Thyroid gland (tissue), 4 donors: ENCODE data around the gene HIKESHI. TPM values are rescaled to one million over a fixed set of nuclear protein-coding genes. Genes with fewer than 3 reads are reported as not detected.

Experiments used
- DNase-seq, 2 donors: peaks; one replicate each; pipeline ENCODE4 v3.0.0-alpha.2; 2019
- H3K27ac ChIP-seq, 3 donors: fragments of 200-600 bp; sonication (generic); 1 replicate in 2 of 3; 2 replicates in 1 of 3; pipeline ENCODE4 v1.5.1; 2016 to 2019; ENCODE audit warnings: mild to moderate bottlenecking in 1 of 3, moderate library complexity in 1 of 3
- H3K27me3 ChIP-seq: fragments of 200-600 bp; sonication (generic); one replicate; pipeline ENCODE4 v1.5.1; 2019
- H3K36me3 ChIP-seq, 2 donors: fragments of 200-600 bp; sonication (generic); one replicate each; pipeline ENCODE4 v1.5.1; 2016 to 2019
- H3K4me1 ChIP-seq, 2 donors: fragments of 200-600 bp; sonication (generic); one replicate each; pipeline ENCODE4 v1.5.1; 2017 to 2019
- H3K4me3 ChIP-seq, 3 donors: fragments of 200-600 bp; sonication (generic); replicated peaks in 1 of 3; 1 replicate in 2 of 3; 2 replicates in 1 of 3; pipeline ENCODE4 v1.5.1; 2016; ENCODE audit warnings: mild to moderate bottlenecking in 1 of 3
- H3K9me3 ChIP-seq: fragments of 200-600 bp; sonication (generic); one replicate; pipeline ENCODE4 v1.5.1; 2017
- CTCF ChIP-seq, 6 experiments: fragments of 200-600 bp in 3 of 6; fragments of 450-650 bp in 3 of 6; sonication (generic) in 3 of 6; IDR thresholded peaks; one replicate each; pipeline ENCODE4 v1.5.1; 2016 to 2019; ENCODE audit warnings: antibody characterized with exemption in 6 of 6, mild to moderate bottlenecking in 2 of 6, inconsistent platforms in 1 of 6, moderate library complexity in 1 of 6
- POLR2A ChIP-seq, 2 donors: fragments of 450-650 bp; IDR thresholded peaks; one replicate each; pipeline ENCODE4 v1.6.1; 2017; ENCODE audit warnings: antibody characterized with exemption in 2 of 2, mild to moderate bottlenecking in 2 of 2, moderate library complexity in 1 of 2
- WGBS, 2 donors: methylation state at CpG; one replicate each; pipeline ENCODE4 v1.1.5; 2017; 5-methylcytosine and 5-hydroxymethylcytosine counted together
- intact Hi-C: fragments of 100-400 bp; cut with DNase I; formaldehyde crosslinking; loops from one replicate; pipeline ENCODE4 v1.15.1; 2023
- total RNA-seq, 4 donors: library from RNA; depleted of rRNA; stranded (reverse); fragments of >200 nt; gene quantifications; one replicate each; pipeline ENCODE4 v1.2.3, GENCODE V29; 2016

HIKESHI gene
- total RNA-seq, 4 donors from 2014 or later: 32.9 to 53.6 (median 36.9) TPM

- Histone ChIP-seq H3K27me3 (no peaks in the 10 kb centered on the region), H3K27ac (no peak overlapping the region), H3K9me3 (no peaks in the 10 kb centered on the region), H3K4me1 (no peaks in the 10 kb centered on the region), H3K36me3 (peaks cover 8 to 9% of the 10 kb centered on the region in 2 donors), H3K4me3 (no peak overlapping the region)
- intact Hi-C loops: no loop called here
- WGBS, 2 donors: 93 to 100% methylated on average over 3 of the region's 3 CpGs
- no peak for DNase-seq
- TF ChIP-seq CTCF (IDR thresholded peaks at IDR 0.05): no peak
Measured at GRCh38 chr11:86261328-86261727, 40.7 kb upstream of the HIKESHI start.

- intact Hi-C loops: no loop called here
- TF ChIP-seq CTCF (IDR thresholded peaks at IDR 0.05): no peak
- no peak for TF ChIP-seq POLR2A (IDR thresholded peaks at IDR 0.05)
- WGBS, 2 donors: 85 to 91% methylated on average over 6 of the region's 6 CpGs
- no peak overlapping the region for H3K4me3 ChIP-seq
- H3K27ac ChIP-seq: no peak overlapping the region
- H3K36me3 ChIP-seq: peaks cover 8 to 9% of the 10 kb centered on the region in 2 donors
- H3K27me3 ChIP-seq: no peaks in the 10 kb centered on the region
- no peaks in the 10 kb centered on the region for H3K9me3 ChIP-seq
- H3K4me1 ChIP-seq: no peaks in the 10 kb centered on the region
- no peak for DNase-seq
Measured at GRCh38 chr11:86262387-86262786, 39.7 kb upstream of the HIKESHI start.

- no peaks in the 10 kb centered on the region for H3K27me3 ChIP-seq
- no peak for TF ChIP-seq POLR2A (IDR thresholded peaks at IDR 0.05)
- TF ChIP-seq CTCF (IDR thresholded peaks at IDR 0.05): no peak
- no peak for DNase-seq
- H3K4me3 ChIP-seq: no peak overlapping the region
- intact Hi-C loops: no loop called here
- no peaks in the 10 kb centered on the region for H3K4me1 ChIP-seq
- no peaks in the 10 kb centered on the region for H3K9me3 ChIP-seq
- peaks cover 0 to 3% of the 10 kb centered on the region in 2 donors for H3K36me3 ChIP-seq
- H3K27ac ChIP-seq: no peak overlapping the region
- WGBS, 2 donors: 98 to 100% methylated on average over 2 of the region's 2 CpGs
Measured at GRCh38 chr11:86264649-86265048, 37.4 kb upstream of the HIKESHI start.

- intact Hi-C loops: no loop called here
- Histone ChIP-seq H3K4me1 (no peaks in the 10 kb centered on the region), H3K27me3 (no peaks in the 10 kb centered on the region), H3K4me3 (no peak overlapping the region), H3K27ac (no peak overlapping the region), H3K36me3 (peaks cover 0 to 3% of the 10 kb centered on the region in 2 donors), H3K9me3 (no peaks in the 10 kb centered on the region)
- TF ChIP-seq POLR2A (IDR thresholded peaks at IDR 0.05) (no peak), CTCF (IDR thresholded peaks at IDR 0.05) (no peak)
- no peak for DNase-seq
Measured at GRCh38 chr11:86265194-86265593, 36.8 kb upstream of the HIKESHI start.

GRCh38 chr11:86269645-86270044 is 32.4 kb upstream of the HIKESHI start:
- Histone ChIP-seq H3K4me3 (no peak overlapping the region), H3K36me3 (no peaks in the 10 kb centered on the region), H3K9me3 (no peaks in the 10 kb centered on the region), H3K4me1 (peaks cover 4% of the 10 kb centered on the region in 2 donors), H3K27me3 (no peaks in the 10 kb centered on the region), H3K27ac (no peak overlapping the region)
- WGBS, 2 donors: 93 to 95% methylated on average over 1 of the region's 1 CpG
- no peak for TF ChIP-seq POLR2A (IDR thresholded peaks at IDR 0.05)
- no peak for DNase-seq
- intact Hi-C loops: no loop called here

GRCh38 chr11:86274503-86274902 is 27.5 kb upstream of the HIKESHI start:
- no peak for TF ChIP-seq CTCF (IDR thresholded peaks at IDR 0.05)
- TF ChIP-seq POLR2A (IDR thresholded peaks at IDR 0.05): no peak
- 90 to 93% methylated on average over 6 of the region's 6 CpGs for WGBS, 2 donors
- intact Hi-C loops: no loop called here

More at GRCh38 chr11:86274503-86274902, 27.5 kb upstream of the HIKESHI start:
- Histone ChIP-seq H3K36me3 (peaks cover 0 to 8% of the 10 kb centered on the region in 2 donors), H3K27ac (peak overlapping the region in 2 of 3 donors; percentile 32 to 43), H3K4me1 (peaks cover 14 to 24% of the 10 kb centered on the region in 2 donors), H3K27me3 (no peaks in the 10 kb centered on the region), H3K9me3 (no peaks in the 10 kb centered on the region), H3K4me3 (no peak overlapping the region)
- DNase-seq: no peak
